Ecto neural progenitor cell (in vitro differentiated cells): ENCODE measurements around the gene TIMP1.
A peak's percentile ranks its signal among the peaks of the same experiment; 100 is the strongest.

ENCODE experiments used
- DNase-seq: peaks from one replicate; pipeline ENCODE4 v3.0.0-alpha.2; 2018; ENCODE audit warnings: low spot score

The TIMP1 gene

GRCh38 chrX:47573341-47574075, 8.7 kb upstream of the TIMP1 start:
- peak; percentile 74 for DNase-seq

GRCh38 chrX:47574076-47574546, 8.1 kb upstream of the TIMP1 start:
- peak; percentile 60 for DNase-seq

- DNase-seq = no peak
Measured at GRCh38 chrX:47574547-47575301, 7.5 kb upstream of the TIMP1 start.

GRCh38 chrX:47576021-47576898, 6.0 kb upstream of the TIMP1 start:
- DNase-seq = peak; percentile 29

GRCh38 chrX:47577424-47577823, 4.8 kb upstream of the TIMP1 start:
- peak; percentile 25 for DNase-seq

- DNase-seq = no peak
Measured at GRCh38 chrX:47577901-47578300, 4.3 kb upstream of the TIMP1 start.

- no peak for DNase-seq
Measured at GRCh38 chrX:47578692-47579091, 3.5 kb upstream of the TIMP1 start.

GRCh38 chrX:47579537-47579936, 2.7 kb upstream of the TIMP1 start:
- no peak for DNase-seq

- peak; percentile 36 for DNase-seq
Measured at GRCh38 chrX:47583240-47583861, 1.1 kb downstream of the TIMP1 start.

- DNase-seq = peak; percentile 1
Measured at GRCh38 chrX:47584714-47585113, 2.5 kb downstream of the TIMP1 start.

GRCh38 chrX:47585273-47585672, 3.0 kb downstream of the TIMP1 start:
- DNase-seq = peak; percentile 40

- DNase-seq = peak; percentile 37
Measured at GRCh38 chrX:47586043-47586787, 4.0 kb downstream of the TIMP1 start.

GRCh38 chrX:47587091-47587891, 5.1 kb downstream of the TIMP1 start:
- DNase-seq = peak; percentile 11

- DNase-seq = peak; percentile 20
Measured at GRCh38 chrX:47587906-47588735, 5.9 kb downstream of the TIMP1 start.

GRCh38 chrX:47590984-47591383, 8.7 kb downstream of the TIMP1 start:
- DNase-seq = peak; percentile 3

- DNase-seq = no peak
Measured at GRCh38 chrX:47593522-47593921, 11.3 kb downstream of the TIMP1 start.

GRCh38 chrX:47595716-47596251, 13.5 kb downstream of the TIMP1 start:
- peak; percentile 4 for DNase-seq

GRCh38 chrX:47596256-47596655, 14.0 kb downstream of the TIMP1 start:
- DNase-seq = no peak

- no peak for DNase-seq
Measured at GRCh38 chrX:47597222-47597621, 15.0 kb downstream of the TIMP1 start.
